Measurements from ENCODE around the gene SARDH.
"Not testable (repeated sequence)": the region's sequence is repeated elsewhere in the genome, so short reads cannot be mapped to it uniquely, and the experiment has no call there.

The SARDH gene

DNA sequence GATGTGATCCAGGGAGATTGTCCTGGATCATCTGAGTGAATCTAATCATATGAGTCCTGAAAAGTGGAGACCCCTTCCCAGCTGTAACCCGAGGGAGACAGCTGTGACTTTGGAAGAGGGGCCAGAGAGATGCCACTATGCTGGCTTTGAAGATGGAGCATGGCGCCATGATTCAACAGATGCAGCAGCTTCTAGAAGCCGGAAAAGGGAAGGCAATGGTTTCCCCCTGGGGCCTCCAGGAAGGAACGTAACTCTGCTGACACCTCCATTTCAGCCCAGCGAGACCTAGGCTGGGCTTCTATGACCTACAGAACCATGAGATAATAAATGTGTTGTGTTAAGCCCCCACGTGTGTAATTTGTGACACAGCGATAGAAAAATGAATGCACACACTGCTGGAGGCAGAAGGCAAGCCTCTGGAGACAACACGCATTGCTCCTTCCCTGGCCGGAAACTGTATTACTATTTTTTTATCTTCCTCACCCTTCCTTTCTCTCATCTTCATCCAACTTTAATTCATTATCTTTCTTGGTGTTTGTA is 16.6 kb upstream of the SARDH start:
- TF ChIP-seq, protein P1, sequence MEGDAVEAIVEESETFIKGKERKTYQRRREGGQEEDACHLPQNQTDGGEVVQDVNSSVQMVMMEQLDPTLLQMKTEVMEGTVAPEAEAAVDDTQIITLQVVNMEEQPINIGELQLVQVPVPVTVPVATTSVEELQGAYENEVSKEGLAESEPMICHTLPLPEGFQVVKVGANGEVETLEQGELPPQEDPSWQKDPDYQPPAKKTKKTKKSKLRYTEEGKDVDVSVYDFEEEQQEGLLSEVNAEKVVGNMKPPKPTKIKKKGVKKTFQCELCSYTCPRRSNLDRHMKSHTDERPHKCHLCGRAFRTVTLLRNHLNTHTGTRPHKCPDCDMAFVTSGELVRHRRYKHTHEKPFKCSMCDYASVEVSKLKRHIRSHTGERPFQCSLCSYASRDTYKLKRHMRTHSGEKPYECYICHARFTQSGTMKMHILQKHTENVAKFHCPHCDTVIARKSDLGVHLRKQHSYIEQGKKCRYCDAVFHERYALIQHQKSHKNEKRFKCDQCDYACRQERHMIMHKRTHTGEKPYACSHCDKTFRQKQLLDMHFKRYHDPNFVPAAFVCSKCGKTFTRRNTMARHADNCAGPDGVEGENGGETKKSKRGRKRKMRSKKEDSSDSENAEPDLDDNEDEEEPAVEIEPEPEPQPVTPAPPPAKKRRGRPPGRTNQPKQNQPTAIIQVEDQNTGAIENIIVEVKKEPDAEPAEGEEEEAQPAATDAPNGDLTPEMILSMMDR (IDR thresholded peaks at IDR 0.05; ENCODE audit: low read depth, low read length, missing control alignments): no peak
- Histone ChIP-seq H3K27ac (no peak overlapping the region), H3K36me3 (replicated peaks) (no peaks in the 10 kb centered on the region), H3K4me3 (ENCODE audit: low read depth, low read length) (no peak overlapping the region), H3K27me3 (replicated peaks) (peaks cover 6% of the 10 kb centered on the region)
- in situ Hi-C loops (cut with HindIII; ENCODE audit: low pct_ligation_motif_present, low sequenced_read_pairs): no loop called here
- DNase-seq: no peak

DNA sequence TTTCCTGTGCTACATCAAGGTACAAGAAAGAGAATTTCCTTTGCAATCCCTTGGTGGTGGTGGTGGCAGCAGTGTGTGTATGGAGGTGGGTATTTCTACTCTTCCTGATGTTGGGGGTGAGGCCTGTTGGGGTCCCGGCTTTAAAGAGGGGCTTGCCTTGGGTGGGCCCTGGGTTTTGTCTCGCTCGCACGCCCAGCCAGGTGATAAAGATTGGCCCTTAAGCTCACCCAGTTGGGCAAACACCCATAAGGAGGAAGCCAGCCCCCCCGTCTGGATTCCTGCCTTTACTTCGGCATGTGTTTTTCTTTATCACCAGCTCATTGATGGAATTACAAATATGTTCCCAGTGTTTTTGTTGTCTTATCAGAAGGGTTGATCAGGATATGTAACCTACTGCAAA is 16.0 kb upstream of the SARDH start:
- H3K4me3 ChIP-seq (ENCODE audit: low read depth, low read length): no peak overlapping the region
- H3K27ac ChIP-seq: no peak overlapping the region
- peaks cover 6% of the 10 kb centered on the region for H3K27me3 ChIP-seq (replicated peaks)
- H3K36me3 ChIP-seq (replicated peaks): no peaks in the 10 kb centered on the region
- no peak for DNase-seq
- in situ Hi-C loops (cut with HindIII; ENCODE audit: low pct_ligation_motif_present, low sequenced_read_pairs): no loop called here
- TF ChIP-seq, protein P1 (IDR thresholded peaks at IDR 0.05; ENCODE audit: low read depth, low read length, missing control alignments): no peak

GRCh38 chr9:133752739-133753446 is 14.7 kb upstream of the SARDH start:
- no peaks in the 10 kb centered on the region for H3K36me3 ChIP-seq (replicated peaks)
- in situ Hi-C loops (cut with HindIII; ENCODE audit: low pct_ligation_motif_present, low sequenced_read_pairs): no loop called here
- no peak overlapping the region for H3K4me3 ChIP-seq (ENCODE audit: low read depth, low read length)
- no peak for DNase-seq
- H3K27me3 ChIP-seq (replicated peaks): peaks cover 6% of the 10 kb centered on the region
- TF ChIP-seq, protein P1 (IDR thresholded peaks at IDR 0.05; ENCODE audit: low read depth, low read length, missing control alignments): no peak
- no peak overlapping the region for H3K27ac ChIP-seq

GRCh38 chr9:133750982-133751649 is 13.0 kb upstream of the SARDH start:
- Histone ChIP-seq H3K36me3 (replicated peaks) (no peaks in the 10 kb centered on the region), H3K27ac (no peak overlapping the region), H3K4me3 (ENCODE audit: low read depth, low read length) (no peak overlapping the region), H3K27me3 (replicated peaks) (peaks cover 11% of the 10 kb centered on the region)
- in situ Hi-C loops (cut with HindIII; ENCODE audit: low pct_ligation_motif_present, low sequenced_read_pairs): no loop called here
- DNase-seq: no peak
- TF ChIP-seq, protein P1 (IDR thresholded peaks at IDR 0.05; ENCODE audit: low read depth, low read length, missing control alignments): no peak

DNA sequence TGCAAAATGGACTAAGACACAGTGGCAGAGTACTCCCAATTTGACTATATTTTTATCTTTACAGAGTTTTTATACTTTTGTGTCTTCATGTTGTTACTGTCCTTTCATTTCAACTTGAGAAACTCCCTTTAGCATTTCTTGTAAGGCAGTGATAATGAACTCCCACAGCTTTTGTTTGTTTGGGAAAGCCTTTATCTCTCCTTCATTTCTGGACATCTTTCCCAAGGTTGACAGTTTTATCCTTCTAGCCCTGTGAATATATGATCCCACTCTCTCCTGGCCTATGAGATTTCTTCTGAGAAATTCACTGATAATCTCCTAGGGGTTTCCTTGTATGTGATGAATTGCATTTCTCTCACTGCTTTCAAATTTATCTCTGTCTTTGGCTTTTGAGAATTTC is 9.2 kb upstream of the SARDH start:
- no peak overlapping the region for H3K27ac ChIP-seq
- DNase-seq: no peak
- TF ChIP-seq, protein P1 (IDR thresholded peaks at IDR 0.05; ENCODE audit: low read depth, low read length, missing control alignments): no peak
- H3K27me3 ChIP-seq (replicated peaks): peaks cover 13% of the 10 kb centered on the region
- H3K36me3 ChIP-seq (replicated peaks): no peaks in the 10 kb centered on the region
- H3K4me3 ChIP-seq (ENCODE audit: low read depth, low read length): no peak overlapping the region
- in situ Hi-C loops (cut with HindIII; ENCODE audit: low pct_ligation_motif_present, low sequenced_read_pairs): no loop called here

DNA sequence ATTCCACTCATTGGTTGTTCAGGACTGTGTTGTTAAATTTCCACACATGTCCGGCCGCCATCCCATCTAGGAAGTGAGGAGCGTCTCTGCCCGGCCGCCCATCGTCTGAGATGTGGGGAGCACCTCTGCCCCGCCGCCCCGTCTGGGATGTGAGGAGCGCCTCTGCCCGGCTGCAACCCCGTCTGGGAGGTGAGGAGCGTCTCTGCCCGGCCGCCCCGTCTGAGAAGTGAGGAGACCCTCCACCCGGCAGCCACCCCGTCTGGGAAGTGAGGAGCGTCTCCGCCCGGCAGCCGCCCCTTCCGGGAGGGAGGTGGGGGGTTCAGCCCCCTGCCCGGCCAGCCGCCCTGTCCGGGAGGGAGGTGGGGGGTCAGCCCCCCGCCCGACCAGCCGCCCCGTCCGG is 6.4 kb upstream of the SARDH start:
- DNase-seq; in situ Hi-C loops (cut with HindIII; ENCODE audit: low pct_ligation_motif_present, low sequenced_read_pairs); H3K4me3 ChIP-seq (ENCODE audit: low read depth, low read length): not testable (repeated sequence)

More for the DNA sequence above, 6.4 kb upstream of the SARDH start:
- H3K27ac ChIP-seq; H3K36me3 ChIP-seq (replicated peaks); H3K27me3 ChIP-seq (replicated peaks): not testable (repeated sequence)
